GM21786 (cell line): ENCODE results near the gene BCAT1.

ENCODE experiments used
- ATAC-seq: cut with Tn5 transposase; IDR thresholded peaks from one replicate; pipeline ENCODE4 v1.9.1; 2021; ENCODE audit not compliant: unreplicated experiment

BCAT1 gene

GRCh38 chr12:24948757-24949722 is at the start of gene BCAT1:
BCAT1 (minus strand) TSS chr12:24949101; CDS start chr12:24948932, 169 bp downstream.
- no peak for ATAC-seq

GRCh38 chr12:24997970-24998582 is 49.2 kb upstream of the BCAT1 start:
- peak; percentile 75 for ATAC-seq

GRCh38 chr12:24997496-24997895 is 48.6 kb upstream of the BCAT1 start:
- ATAC-seq = peak; percentile 3

GRCh38 chr12:24996820-24997219 is 47.9 kb upstream of the BCAT1 start:
- ATAC-seq = no peak

- ATAC-seq = no peak
Measured at GRCh38 chr12:24996102-24996797, 47.3 kb upstream of the BCAT1 start.

GRCh38 chr12:24993793-24994192 is 44.9 kb upstream of the BCAT1 start:
- no peak for ATAC-seq

GRCh38 chr12:24991209-24992049 is 42.5 kb upstream of the BCAT1 start:
- ATAC-seq = no peak

GRCh38 chr12:24989216-24989615 is 40.3 kb upstream of the BCAT1 start:
- no peak for ATAC-seq

GRCh38 chr12:24982250-24982649 is 33.3 kb upstream of the BCAT1 start:
- no peak for ATAC-seq

- ATAC-seq = no peak
Measured at GRCh38 chr12:24979976-24980730, 31.3 kb upstream of the BCAT1 start.

- ATAC-seq = no peak
Measured at GRCh38 chr12:24979329-24979728, 30.4 kb upstream of the BCAT1 start.

GRCh38 chr12:24977711-24978110 is 28.8 kb upstream of the BCAT1 start:
- ATAC-seq = no peak

GRCh38 chr12:24977060-24977459 is 28.2 kb upstream of the BCAT1 start:
- no peak for ATAC-seq

GRCh38 chr12:24975425-24975824 is 26.5 kb upstream of the BCAT1 start:
- no peak for ATAC-seq

GRCh38 chr12:24974216-24974615 is 25.3 kb upstream of the BCAT1 start:
- ATAC-seq = no peak

GRCh38 chr12:24972078-24972477 is 23.2 kb upstream of the BCAT1 start:
- ATAC-seq = no peak

- ATAC-seq = no peak
Measured at GRCh38 chr12:24970177-24970576, 21.3 kb upstream of the BCAT1 start.

- ATAC-seq = no peak
Measured at GRCh38 chr12:24966951-24967564, 18.2 kb upstream of the BCAT1 start.

- ATAC-seq = no peak
Measured at GRCh38 chr12:24964342-24964741, 15.4 kb upstream of the BCAT1 start.
